Neural progenitor cell (in vitro differentiated cells): Measurements from ENCODE around the gene BRWD1.

Source experiments
- EZH2 ChIP-seq: fragments of 200-600 bp; sonication (generic); IDR thresholded peaks from 2 replicates; pipeline ENCODE4 v1.6.1; 2017; ENCODE audit warnings: antibody characterized with exemption, mild to moderate bottlenecking, moderate library complexity
- EZH2phosphoT487 ChIP-seq: fragments of 200-600 bp; sonication (generic); IDR thresholded peaks from 2 replicates; pipeline ENCODE4 v1.6.1; 2017; ENCODE audit warnings: antibody characterized with exemption
- TF ChIP-seq, protein P1 (sequence below): fragments of 200-600 bp; sonication (generic); IDR thresholded peaks from 2 replicates; pipeline ENCODE4 v1.5.1; 2017; ENCODE audit warnings: antibody characterized with exemption, mild to moderate bottlenecking

DNA sequence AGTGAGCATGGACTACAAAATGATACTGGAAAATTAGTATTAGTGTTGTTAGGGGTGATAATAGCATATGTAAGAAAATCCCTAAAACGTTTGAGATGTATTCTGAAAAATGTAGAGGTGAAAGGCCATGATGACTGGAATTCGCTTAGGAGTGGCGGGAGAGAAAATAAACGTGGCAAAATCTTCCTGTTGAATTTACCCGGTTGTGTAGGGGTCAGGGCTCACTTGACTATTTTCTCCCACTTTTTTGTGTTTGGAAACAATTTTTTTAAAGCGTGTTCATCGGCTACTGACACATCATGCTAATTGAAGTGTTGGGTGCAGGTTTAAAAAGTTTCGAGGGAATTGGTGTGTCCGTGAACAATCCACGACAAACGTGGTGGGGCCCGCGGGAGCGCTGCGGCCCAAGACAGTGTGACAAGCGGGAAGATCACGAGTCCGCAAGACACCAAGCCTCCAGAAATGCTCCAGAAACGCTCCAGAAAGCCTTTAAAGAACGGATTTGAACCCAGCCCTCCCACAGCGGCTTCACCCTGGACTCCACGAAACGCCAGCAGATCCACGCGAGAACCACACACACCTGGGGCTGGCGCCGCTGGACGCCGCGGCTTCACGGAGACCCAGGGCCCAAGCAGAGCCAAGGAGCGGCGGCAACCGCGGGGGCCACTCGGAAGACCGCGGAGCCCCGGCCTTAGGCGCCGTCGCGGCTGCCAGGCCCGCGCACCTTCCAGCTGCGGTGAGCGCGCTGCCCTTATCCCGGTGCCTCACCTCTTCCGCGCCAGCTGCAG lies 130.8 kb downstream of the BRWD1 start:
- TF ChIP-seq, protein P1, sequence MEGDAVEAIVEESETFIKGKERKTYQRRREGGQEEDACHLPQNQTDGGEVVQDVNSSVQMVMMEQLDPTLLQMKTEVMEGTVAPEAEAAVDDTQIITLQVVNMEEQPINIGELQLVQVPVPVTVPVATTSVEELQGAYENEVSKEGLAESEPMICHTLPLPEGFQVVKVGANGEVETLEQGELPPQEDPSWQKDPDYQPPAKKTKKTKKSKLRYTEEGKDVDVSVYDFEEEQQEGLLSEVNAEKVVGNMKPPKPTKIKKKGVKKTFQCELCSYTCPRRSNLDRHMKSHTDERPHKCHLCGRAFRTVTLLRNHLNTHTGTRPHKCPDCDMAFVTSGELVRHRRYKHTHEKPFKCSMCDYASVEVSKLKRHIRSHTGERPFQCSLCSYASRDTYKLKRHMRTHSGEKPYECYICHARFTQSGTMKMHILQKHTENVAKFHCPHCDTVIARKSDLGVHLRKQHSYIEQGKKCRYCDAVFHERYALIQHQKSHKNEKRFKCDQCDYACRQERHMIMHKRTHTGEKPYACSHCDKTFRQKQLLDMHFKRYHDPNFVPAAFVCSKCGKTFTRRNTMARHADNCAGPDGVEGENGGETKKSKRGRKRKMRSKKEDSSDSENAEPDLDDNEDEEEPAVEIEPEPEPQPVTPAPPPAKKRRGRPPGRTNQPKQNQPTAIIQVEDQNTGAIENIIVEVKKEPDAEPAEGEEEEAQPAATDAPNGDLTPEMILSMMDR: no peak
- TF ChIP-seq EZH2 (no peak), EZH2phosphoT487 (no peak)
